CD4-positive, CD25-positive, alpha-beta regulatory T cell (primary cell): ENCODE data around the gene ASTE1. TPM values are rescaled to one million over a fixed set of nuclear protein-coding genes. Genes with fewer than 3 reads are reported as not detected.
"Not testable (repeated sequence)": the region's sequence is repeated elsewhere in the genome, so short reads cannot be mapped to it uniquely, and the experiment has no call there.

Experiments used
- ATAC-seq, 2 donors: fragments of 150-1000 bp; cut with Tn5 transposase; one replicate each; pipeline ENCODE4 v1.10.0; 2021; ENCODE audit warnings: low read depth in 2 of 2, moderate number of reproducible peaks in 2 of 2, moderate library complexity in 1 of 2
- DNase-seq, 3 donors: peaks; one replicate each; pipeline versions ENCODE4 v3.0.0 to v3.0.0-alpha.2; 2012 to 2022; ENCODE audit warnings: mixed read lengths in 1 of 3
- H3K27ac ChIP-seq: one replicate; pipeline ENCODE4 v1.7.0; 2013; ENCODE audit warnings: mild to moderate bottlenecking, low read length; ENCODE audit not compliant: insufficient read depth, poor library complexity, severe bottlenecking
- H3K27me3 ChIP-seq: one replicate; pipeline ENCODE4 v1.7.0; 2013; ENCODE audit warnings: low read length; ENCODE audit not compliant: control insufficient read depth, insufficient read depth
- H3K36me3 ChIP-seq: one replicate; pipeline ENCODE4 v1.7.0; 2013; ENCODE audit warnings: mild to moderate bottlenecking, low read length, moderate library complexity; ENCODE audit not compliant: control insufficient read depth, insufficient read depth
- H3K4me1 ChIP-seq: 2 replicates; pipeline ENCODE4 v1.7.0; 2013; ENCODE audit warnings: mild to moderate bottlenecking, low read length; ENCODE audit not compliant: insufficient read depth, control insufficient read depth, poor library complexity, severe bottlenecking
- H3K4me3 ChIP-seq: one replicate; pipeline ENCODE4 v1.7.0; 2013; ENCODE audit warnings: low read depth, mild to moderate bottlenecking, low read length, moderate library complexity
- H3K9me3 ChIP-seq, 2 experiments: 1 replicate in 1 of 2; 2 replicates in 1 of 2; pipeline ENCODE4 v1.7.0; 2013; ENCODE audit warnings: low read length in 2 of 2, mild to moderate bottlenecking in 1 of 2, moderate library complexity in 1 of 2; ENCODE audit not compliant: control insufficient read depth in 2 of 2
- H3K27ac Mint-ChIP-seq, 3 donors: one replicate each; pipeline ENCODE4 v1.8.0; 2020 to 2022; ENCODE audit warnings: mild to moderate bottlenecking in 3 of 3, mixed read lengths in 3 of 3, moderate library complexity in 2 of 3
- H3K27me3 Mint-ChIP-seq: one replicate; pipeline ENCODE4 v1.8.0; 2022; ENCODE audit warnings: mild to moderate bottlenecking, mixed read lengths
- H3K36me3 Mint-ChIP-seq: one replicate; pipeline ENCODE4 v1.8.0; 2020; ENCODE audit warnings: mixed read lengths
- H3K4me1 Mint-ChIP-seq, 4 donors: one replicate each; pipeline ENCODE4 v1.8.0; 2020 to 2022; ENCODE audit warnings: mixed read lengths in 4 of 4, mild to moderate bottlenecking in 1 of 4
- H3K4me3 Mint-ChIP-seq, 4 donors: one replicate each; pipeline ENCODE4 v1.8.0; 2020 to 2022; ENCODE audit warnings: mild to moderate bottlenecking in 4 of 4, mixed read lengths in 4 of 4, moderate library complexity in 3 of 4
- H3K9me3 Mint-ChIP-seq, 7 donors: one replicate each; pipeline ENCODE4 v1.8.0; 2020 to 2022; ENCODE audit warnings: mixed read lengths in 7 of 7, mild to moderate bottlenecking in 3 of 7, moderate library complexity in 2 of 7
- polyA plus RNA-seq, 4 donors: library from polyadenylated mRNA; unstranded; fragments of 300-500 nt; fragmentation: Illumina TruSeq; gene quantifications; one replicate each; pipeline ENCODE4 v1.2.3, GENCODE V29; 2021
- total RNA-seq: library from RNA; stranded (reverse); gene quantifications from one replicate; pipeline ENCODE4 v1.2.3, GENCODE V29; 2022

Gene ASTE1
- total and polyA plus RNA-seq, 5 donors from 2014 or later = 21.0 to 32.3 (median 27.0) TPM

GRCh38 chr3:131048030-131048429 lies 21.4 kb upstream of the ASTE1 start:
- Mint-ChIP-seq H3K9me3 (peaks cover 2 to 39% (median 19%) of the 10 kb centered on the region in 7 donors), H3K4me1 (peaks cover 0 to 19% (median 10%) of the 10 kb centered on the region in 4 donors), H3K27ac (no peak overlapping the region), H3K36me3 (peaks cover 23% of the 10 kb centered on the region), H3K4me3 (no peak overlapping the region), H3K27me3 (no peaks in the 10 kb centered on the region)
- H3K27ac ChIP-seq = no peak overlapping the region
- no peaks in the 10 kb centered on the region for H3K4me1 ChIP-seq
- H3K36me3 ChIP-seq = no peaks in the 10 kb centered on the region
- no peak for ATAC-seq
- H3K27me3 ChIP-seq = no peaks in the 10 kb centered on the region
- peaks cover 18% of the 10 kb centered on the region in 2 experiments for H3K9me3 ChIP-seq
- no peak for DNase-seq
- H3K4me3 ChIP-seq = no peak overlapping the region

DNA sequence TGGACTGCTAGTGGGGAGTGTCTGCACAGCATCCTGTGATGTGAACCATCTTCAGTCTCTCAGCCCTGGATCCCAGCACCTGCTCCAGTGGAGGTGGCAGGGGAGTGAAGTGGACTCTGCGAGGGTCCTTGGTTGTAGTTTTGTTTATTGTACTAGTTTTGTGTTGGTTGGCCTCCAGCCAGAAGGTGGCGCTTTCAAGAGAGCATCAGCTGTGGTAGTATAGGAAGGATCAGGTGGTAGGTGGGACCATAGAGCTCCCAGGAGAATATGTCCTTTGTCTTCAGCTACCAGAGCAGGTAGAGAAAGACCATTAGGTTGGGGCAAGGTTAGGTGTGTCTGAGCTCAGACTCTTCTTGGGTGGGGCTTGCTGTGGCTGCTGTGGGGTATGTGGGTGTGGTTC lies 21.0 kb upstream of the ASTE1 start:
- Histone ChIP-seq H3K4me1 (peaks cover 3% of the 10 kb centered on the region), H3K27ac (no peak overlapping the region), H3K9me3 (peaks cover 18% of the 10 kb centered on the region in 2 experiments), H3K36me3 (no peaks in the 10 kb centered on the region), H3K27me3 (no peaks in the 10 kb centered on the region), H3K4me3 (no peak overlapping the region)
- no peak overlapping the region for H3K4me3 Mint-ChIP-seq
- peaks cover 0 to 23% (median 11%) of the 10 kb centered on the region in 4 donors for H3K4me1 Mint-ChIP-seq
- H3K9me3 Mint-ChIP-seq = peaks cover 2 to 44% (median 21%) of the 10 kb centered on the region in 7 donors
- ATAC-seq (no peak), DNase-seq (no peak)
- H3K27me3 Mint-ChIP-seq = no peaks in the 10 kb centered on the region
- H3K27ac Mint-ChIP-seq = peak overlapping the region in 1 of 3 donors; percentile 51
- peaks cover 23% of the 10 kb centered on the region for H3K36me3 Mint-ChIP-seq

DNA sequence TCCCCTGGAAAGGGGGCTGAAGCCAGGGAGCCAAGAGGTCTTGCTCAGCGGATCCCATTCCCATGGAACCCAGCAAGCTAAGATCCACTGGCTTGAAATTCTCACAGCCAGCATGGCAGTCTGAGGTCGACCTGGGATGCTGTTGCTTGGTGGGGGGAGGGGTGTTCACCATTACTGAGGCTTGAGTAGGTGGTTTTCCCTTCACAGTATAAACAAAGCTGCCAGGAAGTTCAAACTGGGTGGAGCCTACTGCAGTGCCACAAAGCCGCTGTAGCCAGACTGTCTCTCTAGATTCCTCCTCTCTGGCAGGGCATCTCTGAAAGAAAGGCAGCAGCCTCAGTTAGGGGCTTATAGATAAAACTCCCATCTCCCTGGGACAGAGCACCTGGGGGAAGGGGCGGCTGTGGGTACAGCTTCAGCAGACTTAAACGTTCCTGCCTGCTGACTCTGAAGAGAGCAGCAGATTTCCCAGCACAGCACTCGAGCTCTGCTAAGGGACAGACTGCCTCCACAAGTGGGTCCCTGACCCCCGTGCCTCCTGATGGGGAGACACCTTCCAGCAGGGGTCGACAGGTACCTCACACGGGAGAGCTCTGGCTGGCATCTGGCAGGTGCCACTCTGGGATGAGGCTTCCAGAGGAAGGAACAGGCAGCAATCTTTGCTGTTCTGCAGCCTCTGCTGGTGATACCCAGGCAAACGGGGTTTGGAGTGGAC lies 15.8 kb upstream of the ASTE1 start:
- Mint-ChIP-seq H3K27ac (peak overlapping the region; percentile 62 to 78 (median 78)), H3K36me3 (peaks cover 25% of the 10 kb centered on the region), H3K4me1 (peaks cover 13 to 55% (median 41%) of the 10 kb centered on the region in 4 donors), H3K4me3 (peak overlapping the region; percentile 31 to 51 (median 46)), H3K9me3 (peaks cover 2 to 53% (median 21%) of the 10 kb centered on the region in 7 donors)
- H3K27me3 ChIP-seq, H3K27me3 Mint-ChIP-seq, H3K36me3 ChIP-seq: not testable (repeated sequence)
- Histone ChIP-seq H3K4me1 (peaks cover 21% of the 10 kb centered on the region), H3K4me3 (peak overlapping the region; percentile 19), H3K9me3 (peaks cover 18% of the 10 kb centered on the region in 2 experiments), H3K27ac (peak overlapping the region; percentile 39)
- ATAC-seq (peak; percentile 76), DNase-seq (peak in 2 of 3 donors; percentile 40 to 78)

DNA sequence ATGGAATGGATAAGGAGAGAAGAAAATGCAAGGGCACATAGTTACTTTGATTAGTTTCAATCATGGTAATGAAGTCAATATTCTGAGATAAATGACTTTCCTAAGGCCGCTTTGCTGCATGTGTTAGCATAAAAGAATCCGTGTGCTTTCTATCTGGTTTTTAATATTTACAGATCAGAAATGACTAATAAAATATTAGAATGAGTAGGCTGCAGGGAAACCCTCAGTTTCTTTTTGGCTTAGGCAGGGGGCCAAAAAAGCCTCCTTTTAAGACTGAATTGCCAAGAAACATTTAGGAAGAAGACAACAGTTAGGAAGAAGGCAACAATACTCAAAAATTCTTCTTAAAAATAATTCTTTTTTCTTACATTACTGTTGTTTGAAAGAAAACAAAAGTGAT lies 11.7 kb upstream of the ASTE1 start:
- H3K4me3 Mint-ChIP-seq = peak overlapping the region in 1 of 4 donors; percentile 37
- no peaks in the 10 kb centered on the region for H3K27me3 ChIP-seq
- H3K36me3 Mint-ChIP-seq = peaks cover 6% of the 10 kb centered on the region
- H3K4me1 Mint-ChIP-seq = peaks cover 9 to 49% (median 39%) of the 10 kb centered on the region in 4 donors
- no peak for DNase-seq
- H3K27ac Mint-ChIP-seq = peak overlapping the region in 2 of 3 donors; percentile 10 to 63
- no peak overlapping the region for H3K4me3 ChIP-seq
- no peak overlapping the region for H3K27ac ChIP-seq
- ATAC-seq = no peak
- H3K4me1 ChIP-seq = peaks cover 21% of the 10 kb centered on the region
- H3K27me3 Mint-ChIP-seq = no peaks in the 10 kb centered on the region
- no peaks in the 10 kb centered on the region for H3K36me3 ChIP-seq
- H3K9me3 Mint-ChIP-seq = peaks cover 0 to 16% (median 6%) of the 10 kb centered on the region in 7 donors
- peaks cover 0 to 2% of the 10 kb centered on the region in 2 experiments for H3K9me3 ChIP-seq

DNA sequence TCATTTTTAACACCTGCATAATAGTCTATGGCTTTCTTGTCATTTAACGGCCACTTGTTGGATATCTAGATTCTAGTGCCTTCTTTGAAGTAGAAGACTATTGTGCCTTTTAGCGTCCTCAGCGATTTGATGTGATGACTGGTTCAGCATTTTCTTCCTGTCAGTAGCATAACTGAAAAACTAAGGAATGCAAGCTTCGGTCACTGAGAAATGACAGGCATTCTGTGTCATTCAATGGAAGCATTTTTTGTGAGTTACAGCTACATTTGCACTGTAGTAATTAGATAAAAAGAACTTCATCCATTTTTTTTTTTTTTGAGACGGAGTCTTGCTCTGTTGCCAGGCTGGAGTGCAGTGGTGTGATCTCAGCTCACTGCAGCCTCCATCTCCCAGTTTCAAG lies 10.4 kb upstream of the ASTE1 start:
- H3K4me3 ChIP-seq = no peak overlapping the region
- Mint-ChIP-seq H3K4me1 (peaks cover 7 to 42% (median 32%) of the 10 kb centered on the region in 4 donors), H3K4me3 (no peak overlapping the region), H3K27me3 (no peaks in the 10 kb centered on the region), H3K36me3 (peaks cover 5% of the 10 kb centered on the region), H3K27ac (no peak overlapping the region), H3K9me3 (peaks cover 0 to 8% (median 4%) of the 10 kb centered on the region in 7 donors)
- ATAC-seq (no peak), DNase-seq (no peak)
- H3K27ac ChIP-seq = no peak overlapping the region
- no peaks in the 10 kb centered on the region for H3K36me3 ChIP-seq
- H3K9me3 ChIP-seq = no peaks in the 10 kb centered on the region
- H3K27me3 ChIP-seq = no peaks in the 10 kb centered on the region
- H3K4me1 ChIP-seq = peaks cover 12% of the 10 kb centered on the region

DNA sequence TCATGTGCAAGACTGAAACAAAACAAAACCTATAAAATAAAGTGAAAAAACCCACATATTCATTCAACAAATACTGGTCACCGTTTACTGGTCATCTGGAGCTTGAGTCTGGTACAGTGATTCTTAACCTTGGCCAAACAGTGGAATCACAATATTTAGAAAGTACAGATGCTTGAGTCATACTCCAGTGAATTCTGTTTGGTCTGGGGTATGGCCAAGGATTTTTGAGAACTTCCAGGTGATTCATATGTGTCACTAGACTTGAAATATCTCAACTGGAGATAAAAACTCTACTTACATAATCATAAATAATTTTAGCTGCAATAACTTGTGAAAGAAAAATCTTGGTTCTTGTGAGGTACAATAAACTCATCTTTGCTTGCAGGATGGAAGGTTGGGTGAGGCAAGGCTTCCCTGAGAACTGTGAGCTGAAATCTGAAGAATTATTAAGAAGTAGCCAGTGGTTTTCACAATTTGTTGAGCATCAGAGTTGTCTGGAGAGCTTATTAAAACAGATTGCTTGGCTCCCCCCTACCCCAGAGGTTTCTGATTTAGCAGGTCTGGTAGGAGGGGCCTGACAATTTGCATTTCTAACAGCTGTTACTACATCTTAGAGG lies 9.7 kb upstream of the ASTE1 start:
- Histone ChIP-seq H3K4me3 (no peak overlapping the region), H3K9me3 (no peaks in the 10 kb centered on the region), H3K4me1 (peaks cover 5% of the 10 kb centered on the region), H3K36me3 (no peaks in the 10 kb centered on the region), H3K27ac (no peak overlapping the region), H3K27me3 (no peaks in the 10 kb centered on the region)
- Mint-ChIP-seq H3K4me3 (no peak overlapping the region), H3K4me1 (peaks cover 4 to 37% (median 27%) of the 10 kb centered on the region in 4 donors), H3K9me3 (peaks cover 0 to 4% (median under 1%) of the 10 kb centered on the region in 7 donors), H3K36me3 (peaks cover 4% of the 10 kb centered on the region), H3K27ac (peak overlapping the region in 1 of 3 donors; percentile 1), H3K27me3 (no peaks in the 10 kb centered on the region)
- ATAC-seq = no peak
- DNase-seq = no peak

DNA sequence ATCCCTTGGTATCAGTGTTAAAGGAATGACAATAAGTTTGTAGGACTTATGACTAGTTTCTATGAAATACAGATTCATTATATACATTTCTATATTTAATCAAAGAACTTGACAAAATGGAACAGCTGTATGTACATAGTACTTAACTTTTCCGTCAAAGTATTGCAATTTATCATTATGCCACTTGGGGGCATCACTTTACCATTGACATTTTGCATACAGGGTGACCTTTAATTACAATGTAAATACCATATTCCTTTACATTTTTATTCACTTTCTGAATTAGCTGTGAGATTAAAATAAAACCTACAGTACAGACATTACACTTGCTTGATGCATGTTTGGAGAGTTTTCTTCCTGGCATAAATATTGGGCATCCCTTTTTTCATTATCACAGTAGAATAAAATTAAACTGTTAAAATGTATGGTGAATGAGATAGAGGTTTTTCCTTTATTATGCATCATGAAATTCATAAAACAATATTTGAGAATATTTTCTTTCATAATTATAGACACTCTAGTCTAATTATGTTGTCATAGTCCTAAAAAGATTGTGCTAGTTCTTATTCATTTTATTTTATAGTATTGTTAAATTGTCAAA lies 7.0 kb upstream of the ASTE1 start:
- ATAC-seq = peak in 1 of 2 donors; percentile 47
- peaks cover 5% of the 10 kb centered on the region for H3K36me3 Mint-ChIP-seq
- no peak overlapping the region for H3K4me3 ChIP-seq

More for the DNA sequence above, 7.0 kb upstream of the ASTE1 start:
- DNase-seq = peak; percentile 10 to 80 (median 60)
- no peaks in the 10 kb centered on the region for H3K27me3 Mint-ChIP-seq
- peaks cover 0 to 2% (median 0%) of the 10 kb centered on the region in 7 donors for H3K9me3 Mint-ChIP-seq
- Histone ChIP-seq H3K27ac (no peak overlapping the region), H3K36me3 (no peaks in the 10 kb centered on the region), H3K4me1 (no peaks in the 10 kb centered on the region), H3K27me3 (no peaks in the 10 kb centered on the region), H3K9me3 (no peaks in the 10 kb centered on the region)
- H3K27ac Mint-ChIP-seq = no peak overlapping the region
- peaks cover 2 to 21% (median 11%) of the 10 kb centered on the region in 4 donors for H3K4me1 Mint-ChIP-seq
- no peak overlapping the region for H3K4me3 Mint-ChIP-seq
